H9 (cell line): ENCODE results near the gene PPP2R3A. TPM values are rescaled to one million over a fixed set of nuclear protein-coding genes. Genes with fewer than 3 reads are reported as not detected.

Source experiments
- DNase-seq: peaks from one replicate; pipeline ENCODE4 v3.0.0-alpha.2; 2017
- H2AFZ ChIP-seq: one replicate; pipeline ENCODE4 v1.6.1; 2013; ENCODE audit warnings: mild to moderate bottlenecking, low read length, control low read depth, moderate library complexity
- H2AK5ac ChIP-seq: 2 replicates; pipeline ENCODE4 v1.6.1; 2013; ENCODE audit warnings: low read length, control low read depth, mixed read lengths; ENCODE audit not compliant: insufficient read length
- H2BK120ac ChIP-seq: one replicate; pipeline ENCODE4 v1.6.1; 2013; ENCODE audit warnings: low read depth, mild to moderate bottlenecking, low read length, control low read depth, inconsistent platforms; ENCODE audit not compliant: poor library complexity, severe bottlenecking
- H2BK12ac ChIP-seq: 2 replicates; pipeline ENCODE4 v1.6.1; 2013; ENCODE audit warnings: low read length, control low read depth, mixed read lengths, low read depth; ENCODE audit not compliant: insufficient read length
- H2BK15ac ChIP-seq: 2 replicates; pipeline ENCODE4 v1.6.1; 2013; ENCODE audit warnings: low read depth, low read length, control low read depth
- H2BK20ac ChIP-seq: one replicate; pipeline ENCODE4 v1.6.1; 2013; ENCODE audit warnings: low read depth, mild to moderate bottlenecking, low read length, control low read depth, inconsistent platforms; ENCODE audit not compliant: poor library complexity, severe bottlenecking
- H2BK5ac ChIP-seq: 2 replicates; pipeline ENCODE4 v1.6.1; 2013; ENCODE audit warnings: low read length, control low read depth, mixed read lengths; ENCODE audit not compliant: insufficient read length
- H3K14ac ChIP-seq: 2 replicates; pipeline ENCODE4 v1.6.1; 2013; ENCODE audit warnings: low read length, control low read depth; ENCODE audit not compliant: insufficient read depth
- H3K18ac ChIP-seq: 2 replicates; pipeline ENCODE4 v1.6.1; 2013; ENCODE audit warnings: low read depth, mild to moderate bottlenecking, mixed read lengths, low read length, control low read depth; ENCODE audit not compliant: insufficient read length
- H3K23ac ChIP-seq: 2 replicates; pipeline ENCODE4 v1.6.1; 2013; ENCODE audit warnings: low read length, control low read depth, mixed read lengths, low read depth; ENCODE audit not compliant: insufficient read length
- H3K23me2 ChIP-seq: 2 replicates; pipeline ENCODE4 v1.6.1; 2013; ENCODE audit warnings: low read depth, mild to moderate bottlenecking, mixed read lengths, low read length, control low read depth; ENCODE audit not compliant: insufficient read length, poor library complexity, severe bottlenecking
- H3K27ac ChIP-seq: 2 replicates; pipeline ENCODE4 v1.5.1; 2013; ENCODE audit warnings: low read length, control low read depth, mixed read lengths, low read depth; ENCODE audit not compliant: insufficient read length
- H3K27me3 ChIP-seq: 2 replicates; pipeline ENCODE4 v1.6.1; 2013; ENCODE audit warnings: low read length, control low read depth, inconsistent platforms; ENCODE audit not compliant: insufficient read depth
- H3K4ac ChIP-seq: 2 replicates; pipeline ENCODE4 v1.6.1; 2013; ENCODE audit warnings: low read depth, mild to moderate bottlenecking, control low read depth, inconsistent platforms, low read length, moderate library complexity
- H3K4me1 ChIP-seq: 2 replicates; pipeline ENCODE4 v1.6.1; 2013; ENCODE audit warnings: low read length, control low read depth, inconsistent platforms; ENCODE audit not compliant: insufficient read depth
- H3K4me2 ChIP-seq: 2 replicates; pipeline ENCODE4 v1.6.1; 2013; ENCODE audit warnings: low read length, control low read depth, mixed read lengths; ENCODE audit not compliant: insufficient read length, insufficient read depth
- H3K56ac ChIP-seq: 2 replicates; pipeline ENCODE4 v1.6.1; 2013; ENCODE audit warnings: low read depth, mild to moderate bottlenecking, mixed read lengths, low read length, control low read depth; ENCODE audit not compliant: insufficient read length
- H3K79me1 ChIP-seq: 2 replicates; pipeline ENCODE4 v1.6.1; 2013; ENCODE audit warnings: low read depth, mild to moderate bottlenecking, moderate library complexity, low read length, control low read depth, inconsistent platforms; ENCODE audit not compliant: insufficient read depth, poor library complexity, severe bottlenecking
- H3K79me2 ChIP-seq: 2 replicates; pipeline ENCODE4 v1.6.1; 2013; ENCODE audit warnings: low read length, control low read depth, inconsistent platforms; ENCODE audit not compliant: insufficient read depth
- H3K9ac ChIP-seq: 2 replicates; pipeline ENCODE4 v1.6.1; 2013; ENCODE audit warnings: low read length, control low read depth, mixed read lengths; ENCODE audit not compliant: insufficient read length; ENCODE audit errors: extremely low read depth
- H3K9me3 ChIP-seq: one replicate; pipeline ENCODE4 v1.6.1; 2013; ENCODE audit warnings: low read depth, low read length, inconsistent platforms; ENCODE audit not compliant: control insufficient read depth
- H3T11ph ChIP-seq: one replicate; pipeline ENCODE4 v1.6.1; 2013; ENCODE audit warnings: mild to moderate bottlenecking, low read length, control low read depth, inconsistent platforms
- H4K20me1 ChIP-seq: one replicate; pipeline ENCODE4 v1.6.1; 2013; ENCODE audit not compliant: control insufficient read depth, insufficient read length, insufficient read depth
- H4K5ac ChIP-seq: 2 replicates; pipeline ENCODE4 v1.6.1; 2013; ENCODE audit warnings: low read depth, mild to moderate bottlenecking, mixed read lengths, low read length, control low read depth; ENCODE audit not compliant: insufficient read length
- H4K8ac ChIP-seq: replicated peaks from 2 replicates; pipeline ENCODE4 v1.6.1; 2013; ENCODE audit warnings: low read length, control low read depth, mixed read lengths, low read depth; ENCODE audit not compliant: insufficient read length
- H4K91ac ChIP-seq: 2 replicates; pipeline ENCODE4 v1.6.1; 2013; ENCODE audit warnings: low read depth, mild to moderate bottlenecking, moderate library complexity, mixed read lengths, low read length, control low read depth; ENCODE audit not compliant: insufficient read length
- H3K27ac Mint-ChIP-seq, 3 experiments: 2 replicates in 2 of 3; 3 replicates in 1 of 3; pipeline ENCODE4 v1.8.0; 2020 to 2021; ENCODE audit warnings: mixed read lengths in 3 of 3, mild to moderate bottlenecking in 1 of 3, moderate library complexity in 1 of 3
- H3K27me3 Mint-ChIP-seq: 2 replicates; pipeline ENCODE4 v1.8.0; 2021; ENCODE audit warnings: low read depth, mild to moderate bottlenecking, moderate library complexity, mixed read lengths
- H3K36me3 Mint-ChIP-seq, 3 experiments: 2 replicates in 2 of 3; 3 replicates in 1 of 3; pipeline ENCODE4 v1.8.0; 2020 to 2021; ENCODE audit warnings: low read depth in 3 of 3, mixed read lengths in 3 of 3; ENCODE audit not compliant: insufficient read depth in 1 of 3
- H3K4me1 Mint-ChIP-seq, 2 experiments: 2 replicates each; pipeline ENCODE4 v1.8.0; 2020; ENCODE audit warnings: mixed read lengths in 2 of 2
- H3K4me3 Mint-ChIP-seq, 2 experiments: 2 replicates in 1 of 2; 3 replicates in 1 of 2; pipeline ENCODE4 v1.8.0; 2020 to 2021; ENCODE audit warnings: mild to moderate bottlenecking in 2 of 2, mixed read lengths in 2 of 2, moderate library complexity in 1 of 2
- H3K9me3 Mint-ChIP-seq, 2 experiments: 2 replicates in 1 of 2; 3 replicates in 1 of 2; pipeline ENCODE4 v1.8.0; 2020; ENCODE audit warnings: mild to moderate bottlenecking in 2 of 2, mixed read lengths in 2 of 2, moderate library complexity in 1 of 2
- CTCF ChIP-seq: fragments of 200-600 bp; sonication (generic); conservative IDR thresholded peaks from 3 replicates; pipeline ENCODE4 v1.8.0; 2021; ENCODE audit warnings: antibody characterized with exemption, mild to moderate bottlenecking
- WGBS: extraction: QIAGEN DNeasy Blood & Tissue Kit; methylation state at CpG from one replicate; pipeline ENCODE4 v1.1.7; 2013; ENCODE audit warnings: missing lambda C conversion rate, low lambda C conversion rate, mixed read lengths; ENCODE audit not compliant: insufficient read length; ENCODE audit errors: extremely low coverage; 5-methylcytosine and 5-hydroxymethylcytosine counted together
- total RNA-seq: library from RNA; stranded (reverse); gene quantifications from 2 replicates; pipeline ENCODE4 v1.2.1, GENCODE V29; 2021

PPP2R3A gene
- total RNA-seq, 1 experiment from 2014 or later: 12.4 TPM

GRCh38 chr3:136120373-136121348 lies 155.1 kb downstream of the PPP2R3A start:
- H3K14ac ChIP-seq: no peak overlapping the region
- H3K36me3 Mint-ChIP-seq: peaks cover 18 to 47% (median 25%) of the 10 kb centered on the region in 3 experiments
- TF ChIP-seq CTCF: no peak
- H3K9me3 Mint-ChIP-seq: peaks cover 14 to 42% of the 10 kb centered on the region in 2 experiments
- no peaks in the 10 kb centered on the region for H4K20me1 ChIP-seq
- H3T11ph ChIP-seq: no peak overlapping the region
- no peaks in the 10 kb centered on the region for H3K27me3 Mint-ChIP-seq
- H3K4me2 ChIP-seq: no peak overlapping the region
- no peaks in the 10 kb centered on the region for H3K4me1 Mint-ChIP-seq
- no peak overlapping the region for H2BK120ac ChIP-seq
- no peak overlapping the region for H2BK5ac ChIP-seq
- no peak overlapping the region for H4K91ac ChIP-seq
- H3K27ac ChIP-seq: no peak overlapping the region
- no peak overlapping the region for H4K5ac ChIP-seq
- no peak overlapping the region for H3K23ac ChIP-seq
- H3K9me3 ChIP-seq: no peaks in the 10 kb centered on the region
- no peak overlapping the region for H3K9ac ChIP-seq
- H2AFZ ChIP-seq: no peak overlapping the region
- no peaks in the 10 kb centered on the region for H3K27me3 ChIP-seq
- no peak overlapping the region for H3K4ac ChIP-seq
- H3K79me2 ChIP-seq: no peaks in the 10 kb centered on the region
- no peak overlapping the region for H2BK12ac ChIP-seq
- H3K23me2 ChIP-seq: no peaks in the 10 kb centered on the region
- no peak overlapping the region; a peak in 1 of 7 replicates for H3K27ac Mint-ChIP-seq
- no peaks in the 10 kb centered on the region for H3K79me1 ChIP-seq
- no peak overlapping the region for H2AK5ac ChIP-seq
- no CpG with 5 or more reads among the region's 8 CpGs for WGBS
- no peaks in the 10 kb centered on the region for H3K4me1 ChIP-seq
- no peak overlapping the region for H2BK20ac ChIP-seq
- H4K8ac ChIP-seq: no peak overlapping the region
- no peak for DNase-seq
- H3K56ac ChIP-seq: no peak overlapping the region
- H3K4me3 Mint-ChIP-seq: no peak overlapping the region
- H3K18ac ChIP-seq: no peak overlapping the region
- no peak overlapping the region for H2BK15ac ChIP-seq
